Measurements from ENCODE around the gene CD6.
A peak's percentile ranks its signal among the peaks of the same experiment; 100 is the strongest.

Gene CD6

DNA sequence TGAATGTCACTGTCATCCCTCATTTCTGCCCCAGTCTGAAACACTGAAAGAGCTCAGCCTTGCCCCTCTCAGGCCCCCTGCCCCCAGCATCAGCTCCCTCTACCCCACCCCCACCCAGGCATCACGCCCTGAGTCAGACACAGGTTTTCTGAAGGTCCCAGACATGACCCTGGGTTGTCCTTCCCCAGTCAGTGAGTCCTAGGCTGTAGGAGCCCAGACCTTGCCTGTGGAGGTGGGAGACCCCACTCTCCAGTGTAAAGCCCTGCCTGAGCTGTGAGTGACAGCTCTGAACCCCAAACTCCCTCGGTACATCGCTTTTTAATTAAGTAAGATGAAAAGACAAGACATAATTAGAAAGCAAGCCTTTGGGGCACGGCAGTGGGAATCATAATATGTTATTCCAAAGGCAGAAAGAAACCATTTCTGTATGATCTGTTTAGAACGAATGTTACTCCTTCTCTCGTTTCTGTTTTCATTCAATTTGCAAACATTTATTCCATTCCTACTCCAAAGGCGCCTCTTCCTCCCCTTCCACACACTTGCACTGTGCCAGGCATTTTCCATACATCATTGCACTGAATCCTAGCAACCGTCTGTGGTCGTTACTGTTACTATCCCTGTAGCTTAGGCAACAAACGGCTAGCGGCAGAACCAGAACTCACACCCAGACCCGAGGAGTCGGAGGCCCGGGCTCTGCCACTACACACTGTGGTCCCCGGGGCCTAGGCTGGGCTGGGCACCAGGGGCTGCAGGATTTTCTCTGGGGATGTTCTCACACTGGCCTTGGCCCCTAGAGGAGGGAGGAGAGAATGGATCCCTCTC lies 63.4 kb downstream of the CD6 start:
- no peak for DNase-seq

DNA sequence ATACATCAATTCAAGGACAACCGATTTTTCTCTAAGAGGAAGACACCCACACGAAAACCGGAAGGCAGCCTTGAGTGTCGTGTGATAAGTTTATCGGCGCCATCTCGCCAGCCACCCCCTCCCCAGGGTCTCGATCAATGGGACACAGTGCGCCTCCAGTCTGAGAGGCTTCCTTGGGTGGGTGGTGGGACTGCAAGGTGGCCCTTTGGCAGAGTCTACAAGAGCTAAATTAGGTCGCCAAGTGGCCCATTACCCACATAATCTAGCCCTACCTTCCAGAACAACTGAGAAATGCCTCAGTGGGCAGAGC lies 64.0 kb downstream of the CD6 start:
- no peak for DNase-seq

DNA sequence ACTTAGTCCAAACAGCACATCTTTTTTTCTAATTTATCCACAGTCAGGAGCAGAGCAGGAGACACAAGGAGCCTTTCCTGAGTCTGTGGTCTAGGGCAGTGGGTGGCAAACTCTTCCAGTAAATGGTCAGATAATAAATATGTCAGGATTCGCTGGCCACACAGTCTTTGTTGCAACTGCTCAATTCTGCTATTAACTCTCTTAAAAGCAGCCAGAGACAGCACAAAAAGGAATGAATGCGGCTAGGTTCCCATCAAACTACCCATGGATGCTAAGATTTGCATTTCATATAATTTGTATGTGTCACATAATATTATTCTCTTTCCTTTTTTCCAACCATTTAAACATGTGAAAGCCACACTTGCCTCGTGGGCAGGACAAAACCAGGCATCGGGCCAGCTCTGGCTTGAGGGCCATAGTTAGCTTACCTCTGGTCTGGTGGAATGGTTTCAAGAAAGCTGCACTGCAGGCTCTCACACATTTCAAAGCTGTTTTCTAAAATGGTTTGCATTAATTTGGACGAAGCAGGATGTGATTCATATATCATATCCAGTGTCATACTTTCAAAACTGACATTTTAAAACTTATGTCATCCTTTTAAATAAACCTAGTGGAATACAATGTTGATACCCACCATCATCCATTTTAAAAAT lies 66.1 kb downstream of the CD6 start:
- no peak for DNase-seq

DNA sequence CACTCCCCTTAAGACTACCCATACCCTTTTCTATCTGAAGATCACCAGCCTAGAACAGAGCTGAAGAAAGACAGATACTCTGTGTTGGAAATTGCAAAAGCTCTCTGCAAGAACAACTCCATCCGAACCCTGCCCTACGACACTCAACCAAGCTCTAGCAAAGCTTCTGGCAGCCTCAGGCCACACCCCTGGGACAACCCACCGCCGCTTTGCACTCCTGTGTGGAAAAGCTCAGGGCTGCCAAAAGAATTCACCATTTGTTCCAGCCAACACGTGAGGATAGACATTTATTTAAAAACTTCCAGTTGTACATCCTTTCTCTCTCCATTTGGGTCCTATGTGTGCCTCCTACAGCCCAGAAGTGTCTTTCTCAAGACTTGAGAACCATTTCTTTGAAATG lies 68.4 kb downstream of the CD6 start:
- no peak for DNase-seq

DNA sequence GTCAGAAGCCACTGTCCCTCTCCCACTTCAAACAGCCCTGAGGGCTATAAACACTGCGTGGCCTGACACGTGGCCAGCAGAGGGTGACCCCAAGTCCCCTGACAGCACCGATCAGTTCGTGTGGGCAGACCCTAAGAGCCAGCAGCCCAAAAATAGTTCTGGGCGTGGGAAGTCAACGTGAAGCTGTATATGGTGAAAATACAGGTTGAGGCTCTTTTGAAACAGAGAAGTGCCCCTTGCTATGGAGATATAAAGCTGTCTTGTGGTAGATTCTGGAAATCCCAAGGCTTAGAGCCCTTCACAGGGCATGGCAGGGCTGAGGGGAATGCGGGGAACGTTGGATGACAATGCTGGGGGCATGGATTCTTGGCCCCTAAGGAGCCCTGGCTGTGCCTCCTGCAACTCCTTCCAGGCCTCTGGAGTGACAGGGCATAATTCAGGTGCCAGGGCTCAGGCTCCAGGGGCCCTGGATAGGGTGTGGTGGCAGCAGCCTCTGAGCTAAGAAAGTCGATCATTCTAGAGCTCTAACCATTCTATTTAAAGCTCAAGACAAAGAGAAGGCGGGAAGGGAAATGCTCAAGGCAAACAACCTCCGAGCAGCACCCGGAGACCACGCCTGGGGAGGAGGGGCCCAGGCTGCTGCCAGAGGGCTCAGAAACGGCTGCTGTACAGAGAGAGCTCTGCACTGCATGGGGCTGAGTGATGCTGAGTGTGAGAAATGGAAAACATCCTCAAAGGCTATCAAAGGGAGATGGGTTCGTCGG lies 70.5 kb downstream of the CD6 start:
- peak; percentile 91 for DNase-seq

DNA sequence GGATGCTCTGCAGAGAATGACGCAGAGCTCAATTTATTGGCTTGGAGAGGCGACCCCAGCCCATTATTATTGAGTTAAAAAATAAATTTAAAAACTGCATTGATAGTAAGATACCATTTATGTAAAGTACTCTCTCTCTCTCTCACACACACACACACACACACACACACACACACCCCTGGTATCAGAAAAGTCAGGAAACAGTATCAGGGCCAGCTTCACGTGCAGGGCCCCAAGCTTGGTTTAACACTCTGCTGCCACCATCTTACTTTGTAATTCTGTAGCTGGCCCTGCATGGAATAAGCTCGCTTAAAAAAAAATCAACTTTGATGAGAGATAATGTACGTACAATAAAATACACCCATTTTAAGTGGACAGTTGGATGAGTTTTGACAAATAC lies 71.1 kb downstream of the CD6 start:
- DNase-seq, result peak; percentile 85

DNA sequence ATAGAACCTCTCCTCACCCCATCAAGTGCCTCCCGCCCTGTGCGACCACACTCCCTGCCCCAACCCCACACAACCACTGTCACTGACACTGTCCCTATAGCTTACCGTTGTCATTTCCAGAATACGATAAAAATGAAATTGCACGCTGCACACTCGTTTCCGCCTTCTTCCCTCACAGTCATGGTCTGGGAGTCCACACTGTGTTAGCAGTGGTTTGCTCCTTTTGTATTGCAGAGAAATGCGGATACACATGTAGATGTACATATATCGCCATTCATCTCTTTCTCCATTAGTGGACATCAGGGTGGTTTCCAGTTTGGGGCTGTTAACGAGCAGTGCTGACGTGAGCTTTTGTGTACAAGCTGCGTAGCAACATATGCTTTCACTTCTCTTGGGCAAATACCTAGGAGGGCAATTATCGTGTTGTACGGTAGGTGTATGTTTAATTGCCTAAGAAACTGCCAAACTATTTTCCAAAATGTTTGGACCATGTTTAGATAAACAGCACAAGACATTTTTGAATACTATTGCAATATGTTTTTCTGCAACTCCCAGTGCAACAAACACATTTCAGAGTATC lies 71.6 kb downstream of the CD6 start:
- DNase-seq, result peak; percentile 75

DNA sequence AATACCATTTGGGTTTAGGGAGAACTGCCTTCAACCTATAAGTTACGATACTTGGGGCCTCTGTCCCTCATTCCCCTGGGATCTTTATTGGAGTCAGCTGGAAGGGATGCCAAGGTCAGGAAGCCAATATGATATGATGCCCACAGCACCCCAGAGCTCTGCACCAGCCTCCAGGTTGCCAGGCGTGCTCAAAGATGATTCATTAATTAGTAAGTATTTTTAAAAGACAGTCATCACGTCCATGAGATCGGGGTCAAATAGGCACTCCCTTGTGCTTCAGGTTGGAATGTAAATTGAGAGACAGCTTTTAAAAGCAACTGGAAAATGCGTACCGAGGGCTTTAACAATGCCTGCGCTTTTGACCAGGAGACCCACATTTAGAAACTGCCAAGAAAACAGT lies 73.8 kb downstream of the CD6 start:
- DNase-seq, result no peak

DNA sequence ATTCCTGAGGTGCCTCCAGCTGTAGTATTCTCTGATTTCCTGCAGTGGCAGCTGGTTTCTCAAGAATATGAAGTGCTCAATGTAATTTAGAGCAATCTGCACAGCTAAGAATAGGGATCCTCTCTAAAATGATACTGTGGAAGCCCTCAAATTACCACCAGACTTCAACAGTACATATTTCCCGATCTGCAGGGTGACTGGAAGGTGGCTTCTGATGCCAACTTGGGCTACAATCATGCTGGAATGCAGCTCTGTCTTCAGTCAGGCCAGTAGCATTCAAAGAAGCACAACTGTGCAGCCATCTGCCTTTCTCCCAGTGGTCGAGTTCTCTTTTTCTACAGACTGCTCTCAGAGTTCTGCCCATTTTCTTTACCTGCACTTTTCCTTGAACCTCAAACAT lies 75.4 kb downstream of the CD6 start:
- no peak for DNase-seq

DNA sequence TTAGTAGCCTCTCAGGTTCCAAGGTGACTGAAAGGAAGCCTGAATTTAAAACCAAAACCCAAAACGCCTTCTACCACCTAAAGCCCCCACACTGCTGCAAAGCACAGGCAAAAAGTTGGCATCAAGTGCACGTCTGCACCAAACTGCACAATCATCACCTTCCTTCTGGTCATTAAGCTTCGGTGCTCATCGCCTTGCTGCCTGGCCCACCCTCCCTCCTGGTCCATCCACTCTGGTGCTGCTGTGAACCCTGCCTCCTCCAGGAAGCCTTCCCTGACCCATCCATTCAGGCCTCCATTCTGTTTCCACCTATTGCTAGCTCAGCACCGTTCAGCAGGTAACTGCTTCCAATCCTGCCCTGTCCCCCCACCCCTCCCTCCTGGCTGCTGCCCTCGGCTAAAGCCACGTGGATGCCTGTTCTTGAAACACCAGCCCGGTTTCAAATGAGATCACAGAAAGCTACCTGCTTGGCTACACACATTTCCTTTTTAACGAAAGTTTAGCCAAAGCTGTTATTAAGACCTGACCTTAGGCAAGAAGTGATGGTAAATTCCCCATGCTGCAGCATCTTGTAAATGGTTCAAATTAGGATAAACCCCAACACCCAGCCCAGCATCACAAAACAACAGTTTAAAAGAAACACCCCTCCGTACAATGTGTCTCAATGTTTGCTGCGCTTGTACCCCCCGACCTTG lies 77.0 kb downstream of the CD6 start:
- no peak for DNase-seq

DNA sequence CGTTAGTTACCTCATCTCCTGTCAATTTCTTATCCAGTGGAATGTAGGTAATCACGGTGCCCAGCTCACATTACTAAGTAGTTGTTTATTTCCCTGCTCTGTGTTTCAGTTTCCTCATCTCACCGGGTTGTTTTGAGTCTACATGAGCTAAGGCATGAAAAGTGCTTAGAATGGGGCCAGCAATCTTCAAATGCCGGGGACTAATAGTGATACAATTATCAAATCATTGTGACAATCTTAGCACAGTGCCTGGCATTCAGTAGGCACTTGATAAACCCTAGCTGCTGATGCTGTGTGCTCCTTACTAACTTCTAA lies 77.5 kb downstream of the CD6 start:
- DNase-seq, result no peak

DNA sequence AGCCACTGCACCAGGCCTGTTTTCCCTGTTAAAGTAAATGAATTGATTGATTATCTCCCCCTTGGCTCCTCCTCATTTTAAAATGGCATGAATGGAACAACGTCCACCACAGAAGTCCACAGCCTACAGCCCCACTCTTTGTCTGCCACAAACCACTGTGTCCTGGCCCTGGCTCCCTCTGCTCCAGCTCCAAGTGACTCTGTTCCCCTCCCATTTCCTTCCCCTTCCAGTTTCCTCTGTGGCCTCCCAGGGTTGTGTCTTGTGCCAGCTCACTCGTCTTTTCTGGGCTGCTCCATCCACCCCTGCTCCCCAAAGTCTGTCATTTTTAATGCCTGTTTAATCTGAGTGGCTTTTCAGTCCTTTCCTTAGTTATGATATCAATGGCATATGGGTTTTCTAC lies 78.4 kb downstream of the CD6 start:
- no peak for DNase-seq

DNA sequence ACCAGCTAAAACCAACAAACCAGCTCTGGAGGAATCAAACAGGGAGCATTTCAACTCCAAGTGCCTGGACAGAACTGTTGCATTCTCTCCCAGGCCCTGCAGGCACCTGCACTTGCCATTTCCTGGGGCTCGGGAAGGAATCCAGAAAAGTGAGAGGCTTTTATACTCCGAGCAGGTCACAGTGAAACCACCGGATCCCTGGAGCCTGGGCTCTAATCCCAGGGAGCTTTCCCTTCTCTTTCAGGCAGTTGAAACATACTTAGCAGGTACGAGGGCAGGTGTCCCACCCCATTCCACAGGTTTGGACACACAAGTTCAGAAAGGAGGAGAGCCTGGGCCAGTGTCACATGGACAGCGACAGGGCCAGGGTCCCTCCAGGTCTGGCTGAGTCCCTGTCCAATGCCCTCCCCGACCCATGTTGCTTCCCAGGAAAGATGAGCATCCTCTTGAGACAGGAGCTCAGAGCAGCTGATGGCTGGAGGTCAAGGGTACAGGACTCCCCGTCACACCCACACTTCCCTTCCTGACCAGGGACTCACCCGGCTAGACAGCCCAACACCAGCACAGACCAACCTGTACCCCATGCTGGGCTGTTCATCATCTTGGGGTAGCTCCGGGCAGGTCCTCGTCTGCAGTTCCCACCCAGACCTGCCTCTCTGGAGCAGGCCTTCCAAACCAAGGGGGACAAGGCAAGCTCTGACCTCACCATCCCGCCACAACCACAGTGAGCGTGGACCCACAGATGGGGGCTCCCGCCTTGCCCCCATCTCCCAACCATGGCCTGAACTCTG lies 80.9 kb downstream of the CD6 start:
- DNase-seq, result no peak

DNA sequence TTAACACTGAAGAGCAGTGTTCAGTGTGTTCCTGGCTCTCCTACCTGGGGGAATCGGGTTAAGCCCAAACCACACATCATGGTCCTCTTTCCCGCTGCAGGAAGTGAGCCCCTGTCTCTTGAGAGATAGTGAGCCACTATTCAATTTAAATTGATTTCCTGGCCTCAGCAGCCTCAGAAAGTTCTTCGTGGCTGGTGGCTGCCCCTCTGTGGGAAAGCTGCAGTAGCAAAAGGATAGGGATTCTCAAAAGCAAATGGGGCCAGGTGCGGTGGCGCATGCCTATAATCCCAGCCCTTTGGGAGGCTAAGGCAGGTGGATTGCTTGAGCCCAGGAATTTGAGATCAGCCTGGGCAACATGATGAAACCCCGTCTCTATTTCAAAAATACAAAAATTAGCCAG lies 81.7 kb downstream of the CD6 start:
- DNase-seq, result no peak

DNA sequence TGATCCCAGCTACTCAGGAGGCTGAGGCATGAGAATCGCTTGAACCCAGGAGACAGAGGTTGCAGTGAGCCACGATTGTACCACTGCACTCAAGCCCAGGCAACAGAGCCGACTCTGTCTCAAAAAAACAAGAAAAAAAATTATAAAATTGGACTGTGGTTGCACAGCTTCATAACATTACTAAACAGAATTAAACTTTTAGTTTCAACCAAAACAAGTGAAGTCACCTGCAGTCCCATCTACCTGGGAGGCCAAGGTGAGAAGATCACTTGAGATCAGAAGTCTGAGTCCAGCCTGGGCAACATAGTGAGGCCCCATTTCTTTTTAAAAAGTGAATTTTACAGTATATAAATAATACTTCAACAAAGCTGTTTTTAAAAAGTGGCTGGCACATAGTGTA lies 83.0 kb downstream of the CD6 start:
- no peak for DNase-seq

DNA sequence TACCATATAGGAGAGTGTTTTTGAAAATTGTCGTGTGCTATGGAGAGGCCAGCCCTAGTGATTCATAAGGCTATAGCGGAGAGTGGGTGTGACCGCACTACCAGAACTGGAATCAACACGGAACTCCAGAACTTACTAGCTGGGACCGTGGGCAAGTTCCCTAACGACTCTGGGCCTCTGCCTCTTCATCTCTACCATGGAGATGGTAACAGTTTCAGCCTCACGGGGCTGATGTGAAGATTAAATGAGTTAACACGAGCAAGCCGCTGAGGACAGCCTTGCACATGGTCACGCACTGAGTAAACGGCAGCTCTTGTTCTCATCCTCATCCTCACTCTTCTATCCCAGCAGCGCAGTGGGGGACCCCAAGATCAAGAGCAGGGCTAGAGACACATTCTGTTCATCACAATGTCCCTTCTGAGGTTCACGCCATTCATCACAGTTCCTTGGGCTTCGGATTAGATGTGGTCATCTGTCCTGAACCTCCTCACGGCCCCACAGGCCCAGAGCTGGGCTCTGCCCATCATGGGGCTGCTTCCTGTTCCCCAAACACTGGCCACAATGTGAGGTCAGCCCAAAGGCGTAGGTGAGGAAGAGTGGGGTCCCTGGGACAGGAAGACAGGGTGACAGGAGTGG lies 83.6 kb downstream of the CD6 start:
- no peak for DNase-seq

DNA sequence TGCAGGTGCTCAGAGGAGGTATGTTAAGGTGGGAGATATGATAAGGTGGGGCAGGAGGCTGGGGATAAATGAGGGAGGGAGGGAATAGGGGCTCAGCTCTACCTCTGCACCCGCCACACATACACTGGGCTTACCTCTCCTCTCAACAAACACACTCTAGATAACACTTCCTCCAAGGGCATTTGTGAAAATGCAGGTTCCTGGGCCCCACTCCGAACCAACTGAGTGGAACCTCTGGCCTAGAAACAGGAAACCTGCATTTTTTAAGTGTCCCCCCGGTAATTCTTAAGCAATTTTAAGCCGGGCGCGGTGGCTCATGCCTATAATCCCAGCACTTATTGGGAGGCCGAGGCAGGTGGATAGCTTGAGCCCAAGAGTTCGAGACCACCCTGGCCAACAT lies 84.3 kb downstream of the CD6 start:
- DNase-seq, result no peak

DNA sequence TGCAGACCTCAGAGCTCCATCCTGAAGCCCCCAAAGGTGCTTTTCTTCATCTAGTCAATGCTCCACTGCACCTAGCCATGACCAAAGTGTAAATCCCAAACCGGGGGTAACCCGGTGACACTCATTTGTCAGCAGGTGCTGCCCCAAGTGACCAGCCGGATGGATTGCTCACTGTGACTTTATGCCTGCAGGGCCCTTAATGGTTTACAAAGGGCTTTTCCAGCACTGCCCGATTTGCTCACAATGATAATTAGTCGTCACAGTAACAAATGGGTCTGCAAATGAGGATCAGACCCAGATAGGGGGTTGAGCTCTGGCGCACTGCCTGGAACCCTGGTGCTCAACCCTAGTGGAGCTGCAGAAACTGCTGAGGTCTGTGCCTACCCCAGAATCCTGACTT lies 85.1 kb downstream of the CD6 start:
- DNase-seq, result no peak

DNA sequence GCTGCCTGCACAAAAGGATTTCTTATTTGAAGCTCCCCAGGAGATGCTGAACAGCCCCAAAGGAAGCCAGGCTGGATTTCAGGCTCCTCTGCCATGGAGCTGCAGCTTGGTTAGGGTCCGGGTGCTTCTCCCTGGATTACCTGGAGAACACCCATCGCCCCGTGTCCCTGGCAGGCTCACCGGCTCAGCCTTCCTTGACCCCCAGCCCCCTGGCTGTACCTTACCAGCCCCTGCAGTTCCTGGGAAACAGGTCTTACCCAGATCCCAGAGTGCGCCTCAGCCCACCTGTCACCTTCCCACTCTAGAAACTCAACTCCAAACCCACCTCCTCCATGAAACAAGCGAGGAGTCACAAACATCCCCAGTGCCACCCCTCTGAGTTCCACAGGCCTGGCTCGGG lies 85.5 kb downstream of the CD6 start:
- DNase-seq, result no peak

DNA sequence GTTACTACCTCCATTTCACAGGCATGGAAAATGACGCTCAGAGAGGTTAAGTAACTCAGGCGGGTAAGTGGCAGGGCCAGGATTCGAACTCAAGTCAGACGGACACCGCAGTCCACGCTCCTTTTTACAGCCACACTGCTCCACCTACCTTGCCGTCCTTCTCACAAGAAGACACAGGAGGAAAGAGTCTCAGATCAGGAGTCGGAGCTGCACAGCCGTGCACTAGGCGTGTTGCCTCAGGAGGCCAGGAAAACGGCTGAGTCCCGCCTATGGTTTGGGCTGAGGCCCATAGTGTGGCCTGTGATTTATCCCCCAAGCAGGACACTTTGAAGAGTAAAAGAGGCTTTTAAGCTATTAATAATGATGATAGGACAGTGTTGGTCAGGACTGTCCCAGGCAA lies 86.1 kb downstream of the CD6 start:
- DNase-seq, result no peak

DNA sequence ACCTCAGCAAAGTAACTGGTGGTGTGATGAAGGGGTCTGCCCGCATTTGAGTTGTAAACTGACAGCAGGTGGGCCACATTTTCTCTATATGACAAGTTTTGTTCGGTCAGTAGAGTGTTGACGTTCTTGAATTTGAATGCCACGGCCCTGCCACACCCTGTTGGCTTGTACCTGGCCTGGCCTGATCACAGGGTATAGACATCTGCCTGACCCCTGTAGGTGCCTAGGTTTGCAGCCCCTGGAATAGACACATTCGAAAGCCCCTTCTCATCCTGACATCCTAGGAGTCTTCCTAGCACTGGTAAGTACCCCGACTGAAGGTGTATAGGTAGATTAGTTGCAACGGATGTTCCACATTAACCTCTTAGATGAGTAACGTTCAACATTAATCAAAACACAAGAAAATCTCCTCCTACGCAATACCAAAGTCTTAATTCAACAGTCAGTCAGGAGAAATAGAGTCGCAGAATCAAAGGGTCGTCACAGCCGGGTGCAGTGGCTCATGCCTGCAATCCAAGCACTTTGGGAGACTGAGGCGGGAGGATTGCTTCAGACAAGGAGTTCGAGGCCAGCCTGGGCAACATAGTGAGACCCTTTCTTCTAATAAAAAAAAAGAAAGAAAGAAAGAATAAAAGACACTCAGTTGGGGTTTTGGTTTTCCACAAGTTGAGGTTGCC lies 87.2 kb downstream of the CD6 start:
- no peak for DNase-seq
